COLO668 (cell line): ENCODE results near the gene LRRC8B.
A peak's percentile ranks its signal among the peaks of the same experiment; 100 is the strongest.
"Not testable (repeated sequence)": the region's sequence is repeated elsewhere in the genome, so short reads cannot be mapped to it uniquely, and the experiment has no call there.

Experiments
- DNase-seq: peaks from one replicate; lab custom pipeline; 2025; ENCODE audit not compliant: unreplicated experiment; lab: John Stamatoyannopoulos, UW

LRRC8B gene

DNA sequence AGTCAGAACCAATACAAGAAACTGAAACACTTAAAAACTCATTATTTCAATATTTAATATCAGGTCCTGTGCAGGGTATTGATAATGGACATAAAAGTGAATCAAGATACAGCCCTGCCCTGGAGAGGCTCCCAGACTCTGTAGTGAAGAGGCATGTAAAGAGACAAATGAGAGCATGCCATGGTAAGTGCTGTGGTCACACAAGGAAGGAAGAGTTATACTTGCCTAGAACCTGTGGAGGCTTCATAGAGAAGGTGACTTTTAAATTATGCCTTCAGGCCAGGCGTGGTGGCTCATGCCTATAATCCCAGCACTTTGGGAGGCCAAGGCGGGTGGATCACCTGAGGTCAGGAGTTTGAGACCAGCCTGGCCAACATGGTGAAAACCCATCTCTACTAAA is 105.0 kb downstream of the LRRC8B start:
- not testable (repeated sequence) for DNase-seq

DNA sequence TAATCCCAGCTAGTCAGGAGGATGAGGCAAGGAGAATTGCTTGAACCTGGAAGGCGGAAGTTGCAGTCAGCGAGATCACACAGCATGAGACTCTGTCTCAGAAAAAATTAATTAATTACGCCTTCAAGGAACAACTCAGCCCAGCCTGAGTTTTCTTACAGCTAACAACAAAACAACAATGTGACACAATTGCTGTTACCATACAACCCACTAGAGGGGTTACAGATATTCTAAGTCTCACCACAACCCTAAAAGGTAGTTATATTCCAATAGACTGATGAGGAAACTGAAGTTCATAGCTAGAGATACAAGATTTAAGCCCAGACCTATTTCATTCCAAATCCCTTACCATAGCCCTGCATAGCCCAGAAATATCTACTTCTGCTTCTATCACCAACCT is 105.4 kb downstream of the LRRC8B start:
- no peak for DNase-seq

DNA sequence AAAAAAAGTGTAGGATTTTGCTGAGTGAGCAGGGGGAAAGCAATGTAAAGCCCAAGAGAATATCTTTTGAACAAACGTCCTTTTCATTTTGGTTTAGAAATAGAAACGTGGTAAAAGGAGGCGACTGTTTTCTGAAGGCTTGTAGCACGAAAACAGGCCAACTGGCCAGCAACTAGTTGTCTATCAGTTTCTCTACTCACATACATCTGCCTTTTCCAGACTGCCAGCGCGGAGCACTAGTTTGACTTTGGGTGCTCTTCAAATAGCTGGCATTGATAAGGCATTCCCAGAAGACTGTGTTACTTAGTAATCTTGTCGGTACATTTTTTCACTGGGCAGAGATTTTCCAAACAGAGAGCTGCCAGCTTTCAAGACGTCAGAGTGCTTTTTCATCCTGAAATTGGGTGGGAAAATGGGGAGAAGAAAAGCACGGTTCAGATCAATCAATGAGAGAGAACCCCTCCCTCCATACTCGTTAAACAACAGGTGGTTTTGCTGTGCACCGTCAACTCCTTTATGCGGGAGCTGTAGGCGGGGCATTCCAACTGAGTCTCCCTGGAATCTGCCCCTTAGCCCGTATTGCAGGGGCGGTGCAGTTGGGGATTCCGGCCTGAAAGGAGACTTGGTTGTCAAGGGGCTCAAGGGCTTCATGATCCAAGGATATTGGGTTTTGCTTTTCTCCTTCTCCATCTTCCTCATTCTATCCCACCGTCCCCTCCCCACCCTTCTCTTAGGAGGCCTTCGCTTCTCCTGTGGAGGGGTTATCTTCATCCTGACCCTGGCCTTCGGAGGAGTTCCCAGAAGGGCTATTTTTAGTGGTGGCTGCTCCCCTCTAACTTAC is 107.4 kb downstream of the LRRC8B start:
- DNase-seq: peak; percentile 37

DNA sequence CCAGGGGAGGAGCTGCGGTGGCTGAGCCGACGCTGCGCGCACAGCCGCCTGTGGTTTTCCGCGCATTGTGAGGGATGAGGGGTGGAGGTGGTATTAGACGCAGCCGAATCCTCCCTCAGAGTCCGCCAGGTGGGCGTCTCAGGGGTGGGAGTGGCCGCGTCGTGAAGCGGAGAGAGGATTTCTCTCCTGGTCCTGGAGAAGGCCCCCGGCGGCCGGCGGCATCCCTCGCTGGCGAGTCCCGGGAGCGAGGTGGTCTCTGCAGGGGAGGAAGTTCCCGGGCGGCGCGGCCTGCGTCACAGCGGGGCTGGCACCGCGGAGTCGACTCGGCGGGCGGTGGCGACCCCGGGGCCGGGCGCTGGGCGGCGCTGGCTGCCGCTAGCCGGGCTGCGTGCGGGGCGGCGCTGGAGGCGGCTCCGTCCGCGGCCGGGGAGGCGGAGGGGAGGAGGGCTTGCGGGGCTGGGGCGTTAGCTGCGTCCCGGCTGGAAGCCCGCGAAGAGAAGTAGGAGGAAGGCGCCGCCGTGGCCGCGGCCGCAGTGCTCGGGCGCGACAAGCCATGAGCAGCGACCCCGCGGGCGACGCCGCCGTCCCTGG is 108.1 kb downstream of the LRRC8B start, which contains the start of gene LRRC8C:
LRRC8C (plus strand) TSS at position 464 of the 591 bp plus-strand sequence. CDS start 53,354 bp downstream, outside the sequence.
- DNase-seq: peak; percentile 92

DNA sequence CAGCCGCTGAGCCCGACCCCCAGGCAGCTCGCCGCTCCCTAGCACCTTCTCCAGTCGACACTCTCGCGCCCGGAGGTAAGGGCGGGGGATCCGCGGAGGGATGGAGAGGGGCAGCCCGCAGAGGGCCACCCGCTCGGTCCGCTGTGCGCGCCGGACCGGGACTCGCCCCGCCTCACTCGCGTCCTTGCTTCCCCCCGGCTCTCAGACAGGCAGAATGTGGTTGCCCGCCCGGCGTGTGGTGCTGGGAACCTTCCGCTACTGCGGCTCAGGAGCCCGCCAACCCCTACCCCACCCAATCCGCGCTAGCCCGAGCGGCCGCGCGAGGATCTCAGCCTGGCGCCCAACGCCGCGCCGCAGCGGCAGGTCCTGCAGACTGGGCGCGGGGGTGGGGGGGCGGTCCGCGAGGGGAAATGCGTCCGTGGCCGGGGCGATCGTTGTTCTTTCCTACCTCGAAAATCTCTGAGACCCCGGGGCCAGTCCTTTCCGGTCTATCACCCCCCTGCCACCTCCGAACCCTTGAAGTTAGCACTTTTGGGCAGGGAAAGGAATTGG is 108.7 kb downstream of the LRRC8B start:
- DNase-seq: peak; percentile 83

DNA sequence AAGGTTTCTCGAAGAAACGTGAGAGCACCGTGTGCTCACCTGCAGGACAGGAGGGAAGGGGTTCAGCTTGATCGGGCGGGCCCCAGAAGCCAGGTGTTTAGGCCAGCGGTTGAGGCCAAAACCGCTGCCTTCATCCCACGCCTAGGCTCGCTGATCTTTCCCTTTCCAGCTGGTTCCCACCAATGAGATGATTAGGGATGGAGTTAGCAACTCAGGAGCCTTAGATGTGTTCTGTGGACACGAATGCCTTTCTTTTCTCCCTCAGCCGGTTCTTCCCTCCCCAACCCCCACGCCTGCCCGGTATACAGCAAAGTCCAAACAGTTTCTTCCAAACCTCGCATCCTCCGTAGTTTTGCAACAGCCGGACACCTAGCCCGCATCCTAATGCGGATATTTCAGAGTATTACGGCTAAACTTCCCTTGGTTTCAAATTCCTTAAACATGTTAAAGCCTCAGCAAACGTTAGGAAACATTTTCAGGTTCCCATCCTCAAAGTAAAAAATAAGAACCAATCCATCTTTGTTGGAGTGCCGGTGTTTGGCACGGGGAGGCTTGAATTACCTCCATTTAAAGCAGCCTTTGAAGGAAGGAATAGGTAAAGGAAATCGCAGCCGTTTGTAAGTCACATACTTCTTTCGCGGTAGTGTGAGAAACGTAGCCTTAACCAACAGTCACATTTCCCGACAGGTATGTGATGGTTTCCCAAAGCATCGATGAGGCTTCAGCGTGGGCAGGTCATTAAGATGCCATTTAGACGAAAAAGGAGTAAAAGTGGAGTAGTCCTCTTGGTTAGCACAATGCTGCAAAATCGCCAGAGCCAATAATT is 109.4 kb downstream of the LRRC8B start:
- DNase-seq: peak; percentile 62

DNA sequence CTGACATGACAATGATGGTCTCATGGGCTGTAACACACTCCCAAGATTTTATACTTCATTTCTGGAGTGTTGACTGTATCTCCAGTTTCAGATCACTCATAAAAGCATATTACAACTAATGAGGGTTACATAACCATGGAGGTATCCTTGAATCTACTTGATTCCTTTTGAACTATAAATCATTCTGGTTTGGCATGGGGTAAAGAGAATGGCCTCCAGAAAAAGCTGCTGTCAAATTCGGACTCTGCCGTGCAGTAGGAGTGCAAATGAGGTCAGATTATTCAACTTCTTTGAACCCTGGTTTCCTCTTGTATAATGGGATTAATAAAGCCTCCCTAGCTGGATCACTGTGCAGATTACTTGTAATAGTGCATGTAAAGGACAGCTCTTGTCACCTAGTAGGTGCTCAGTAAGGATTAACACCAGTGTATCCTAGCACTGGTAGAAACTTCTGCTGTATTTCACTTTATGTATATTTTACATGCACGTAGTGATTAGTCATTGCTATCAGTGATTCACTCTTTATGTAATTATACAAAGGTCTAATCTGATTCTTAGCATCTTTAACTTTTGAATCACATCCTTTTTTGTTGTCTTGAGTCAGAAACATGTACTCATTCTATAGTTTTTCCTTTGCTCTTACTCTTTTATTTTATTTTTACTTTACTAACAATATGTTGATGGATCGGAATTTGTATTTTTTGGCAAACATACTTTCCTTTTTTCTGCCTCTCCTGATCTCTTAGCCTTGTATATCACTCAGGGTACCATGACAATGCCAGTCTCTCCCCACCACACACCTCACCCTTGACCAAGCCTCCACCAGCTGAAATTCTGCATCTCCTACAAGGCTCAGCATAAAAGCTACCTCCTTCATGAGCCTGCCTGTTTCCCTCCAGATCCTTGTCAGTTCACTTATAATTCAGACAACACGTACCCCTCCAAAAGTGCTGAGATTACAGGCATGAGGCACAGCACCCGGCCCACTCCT is 111.5 kb downstream of the LRRC8B start:
- no peak for DNase-seq

DNA sequence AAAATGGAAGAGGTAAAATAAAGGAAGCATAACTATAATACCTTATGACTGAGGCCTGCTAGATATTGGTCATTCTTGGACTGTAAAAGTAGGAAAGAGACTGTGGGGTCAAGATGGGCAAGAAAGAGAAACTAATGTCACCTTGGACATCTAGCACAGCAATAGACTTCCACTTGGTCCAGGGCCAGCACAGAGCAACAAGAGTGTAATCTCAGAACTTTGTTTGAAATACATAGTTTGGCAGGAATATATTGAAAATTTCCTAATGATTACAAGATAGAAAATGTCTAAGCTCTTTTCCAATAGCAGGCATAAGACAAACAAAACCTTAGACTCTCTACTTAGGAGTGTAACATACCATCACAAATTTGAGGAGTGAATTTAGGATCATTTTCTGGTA is 112.9 kb downstream of the LRRC8B start:
- no peak for DNase-seq

DNA sequence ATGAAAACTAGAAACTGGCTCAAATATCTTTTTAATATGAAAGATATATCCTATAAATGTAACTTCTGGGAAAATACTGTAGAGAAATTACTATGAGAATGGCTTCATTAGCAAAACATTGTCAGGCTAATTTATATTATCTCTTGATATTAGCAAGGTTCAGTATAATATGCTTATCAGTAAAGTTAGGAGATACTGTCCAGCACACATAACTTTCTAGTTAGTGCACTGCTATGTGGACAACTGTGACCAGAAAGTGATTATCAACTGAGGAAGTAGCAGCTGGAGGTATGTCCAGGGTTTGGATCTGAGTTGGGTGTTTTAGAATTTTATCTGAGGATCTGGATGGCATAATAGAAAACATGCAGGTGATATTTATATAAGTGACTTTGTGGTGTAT is 115.8 kb downstream of the LRRC8B start:
- DNase-seq: no peak

DNA sequence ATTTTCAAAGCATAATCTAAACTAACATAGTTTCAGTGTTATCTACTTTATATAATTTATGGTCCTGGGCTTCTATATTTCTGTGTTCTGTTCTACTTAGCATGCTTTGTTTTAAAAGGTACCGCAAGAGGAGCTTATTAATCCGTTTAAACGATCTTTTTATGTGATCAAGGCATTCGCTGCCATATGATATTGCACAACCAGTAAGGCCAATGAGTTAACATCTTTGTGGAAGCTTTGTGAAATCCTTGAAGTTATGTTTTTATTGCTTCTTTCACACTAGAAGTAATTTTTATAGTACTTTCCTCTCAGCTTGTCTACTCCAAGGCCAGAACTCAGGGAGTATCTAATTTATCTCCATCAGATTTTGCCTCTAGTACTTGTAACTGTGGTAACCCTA is 117.2 kb downstream of the LRRC8B start:
- no peak for DNase-seq

DNA sequence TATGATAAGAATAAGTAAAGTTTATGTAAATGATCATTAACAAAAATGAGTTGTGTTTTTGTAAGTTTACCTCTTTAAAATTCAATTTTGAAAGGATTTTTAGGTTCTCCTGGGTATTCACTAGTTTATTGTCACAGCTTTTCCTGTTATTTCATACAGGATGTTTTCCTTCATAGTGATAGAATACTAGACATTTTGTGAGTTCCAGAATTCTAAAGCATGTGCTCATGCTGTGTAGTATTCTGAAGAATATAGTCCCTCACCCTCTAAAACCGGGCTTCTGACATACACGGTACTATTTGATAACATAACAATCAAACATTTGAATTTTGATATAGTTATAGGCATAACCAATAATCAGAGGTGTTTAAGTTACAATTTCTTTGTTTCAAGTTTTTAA is 118.9 kb downstream of the LRRC8B start:
- DNase-seq: no peak

DNA sequence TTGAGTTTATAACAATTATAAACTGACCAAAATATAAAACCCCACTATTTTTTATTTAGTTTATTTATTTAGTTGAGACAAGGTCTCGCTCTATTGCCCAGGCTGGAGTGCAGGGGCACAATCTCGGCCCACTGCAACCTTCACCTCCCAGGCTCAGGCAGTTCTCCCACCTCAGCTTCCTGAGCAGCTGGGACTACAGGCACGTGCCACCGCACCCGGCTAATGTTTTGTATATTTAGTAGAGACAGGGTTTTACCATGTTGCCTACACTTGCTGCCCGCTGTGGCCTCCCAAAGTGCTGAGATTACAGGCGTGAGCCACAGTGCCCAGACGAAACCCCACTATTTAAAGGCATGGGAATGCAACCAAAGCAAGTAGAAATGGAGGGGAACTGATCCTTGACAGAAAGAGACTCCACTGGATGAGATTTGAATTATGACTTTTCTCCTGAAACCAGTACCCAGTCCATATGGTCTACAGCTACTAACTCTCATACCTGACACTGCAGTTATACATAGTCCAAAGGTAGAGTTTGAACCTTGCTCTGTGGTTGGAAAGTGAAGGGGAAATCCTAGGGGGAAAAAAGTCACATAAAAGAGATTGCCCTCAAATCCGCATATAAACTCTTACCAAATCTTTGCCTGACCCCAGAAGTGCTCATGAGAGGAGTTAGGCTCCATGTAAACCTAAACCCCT is 119.6 kb downstream of the LRRC8B start:
- no peak for DNase-seq

DNA sequence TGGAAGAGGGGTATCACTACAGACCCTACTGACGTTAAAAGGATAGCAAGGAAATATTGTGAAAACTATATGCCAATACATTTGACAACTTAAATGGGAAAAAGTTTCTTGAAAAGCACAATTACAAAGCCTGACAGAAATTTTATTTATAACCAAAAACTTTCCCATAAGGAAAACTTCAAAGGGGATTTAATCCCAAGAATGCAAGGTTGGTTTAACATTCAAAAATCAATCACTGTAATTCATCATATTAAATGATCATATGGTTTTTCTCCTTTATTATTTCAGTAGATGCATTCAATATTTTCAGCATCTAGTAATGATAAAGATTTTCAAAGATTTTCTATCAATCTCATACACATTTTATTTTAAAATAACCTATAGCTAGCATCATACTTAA is 121.6 kb downstream of the LRRC8B start:
- no peak for DNase-seq
